T-helper 17 cell (primary cell): Measurements from ENCODE around the gene RCAN1. TPM values are rescaled to one million over a fixed set of nuclear protein-coding genes. Genes with fewer than 3 reads are reported as not detected.
"Not testable (repeated sequence)": the region's sequence is repeated elsewhere in the genome, so short reads cannot be mapped to it uniquely, and the experiment has no call there.

Experiments
- ATAC-seq: fragments of 150-1000 bp; cut with Tn5 transposase; 2 replicates; pipeline ENCODE4 v1.10.0; 2021; ENCODE audit warnings: mild to moderate bottlenecking, moderate library complexity
- DNase-seq, 3 donors: peaks; one replicate each; pipeline versions ENCODE4 v3.0.0 to v3.0.0-alpha.2; 2020 to 2021
- H3K9me3 ChIP-seq: one replicate; pipeline ENCODE4 v1.7.0; 2013; ENCODE audit warnings: low read length, mild to moderate bottlenecking; ENCODE audit not compliant: control insufficient read depth, poor library complexity, severe bottlenecking
- H3K27ac Mint-ChIP-seq: one replicate; pipeline ENCODE4 v1.8.0; 2022; ENCODE audit warnings: mild to moderate bottlenecking, moderate library complexity, mixed read lengths
- H3K27me3 Mint-ChIP-seq: one replicate; pipeline ENCODE4 v1.8.0; 2022; ENCODE audit warnings: mixed read lengths
- H3K36me3 Mint-ChIP-seq: one replicate; pipeline ENCODE4 v1.8.0; 2022; ENCODE audit warnings: low read depth, mixed read lengths
- H3K4me1 Mint-ChIP-seq: one replicate; pipeline ENCODE4 v1.8.0; 2022; ENCODE audit warnings: mild to moderate bottlenecking, mixed read lengths
- H3K4me3 Mint-ChIP-seq: one replicate; pipeline ENCODE4 v1.8.0; 2022; ENCODE audit warnings: mild to moderate bottlenecking, moderate library complexity, mixed read lengths
- total RNA-seq, 4 donors: library from RNA in 2 of 4; stranded (reverse) in 2 of 4; gene quantifications; one replicate each; pipeline ENCODE4 v1.2.3 and lab custom pipeline; 2022 to 2026

RCAN1 gene
- total RNA-seq, 2 donors from 2014 or later, result 3.0 to 3.2 TPM

- no peaks in the 10 kb centered on the region for H3K27me3 Mint-ChIP-seq
- H3K36me3 Mint-ChIP-seq, result no peaks in the 10 kb centered on the region
- H3K27ac Mint-ChIP-seq, result no peak overlapping the region
- DNase-seq (no peak), ATAC-seq (no peak)
- H3K4me1 Mint-ChIP-seq, result peaks cover 3% of the 10 kb centered on the region
- H3K4me3 Mint-ChIP-seq, result no peak overlapping the region
- H3K9me3 ChIP-seq, result peaks cover 2% of the 10 kb centered on the region
These were observed 30.9 kb downstream of the RCAN1 start for GRCh38 chr21:34583926-34584563.

GRCh38 chr21:34582506-34583150 lies 32.3 kb downstream of the RCAN1 start:
- H3K27ac Mint-ChIP-seq, result no peak overlapping the region
- H3K9me3 ChIP-seq, result peaks cover 2% of the 10 kb centered on the region
- no peaks in the 10 kb centered on the region for H3K27me3 Mint-ChIP-seq
- no peak for ATAC-seq
- no peak overlapping the region for H3K4me3 Mint-ChIP-seq
- H3K4me1 Mint-ChIP-seq, result peaks cover 3% of the 10 kb centered on the region
- no peaks in the 10 kb centered on the region for H3K36me3 Mint-ChIP-seq
- no peak for DNase-seq

GRCh38 chr21:34580181-34580700 lies 34.7 kb downstream of the RCAN1 start:
- ATAC-seq (no peak), DNase-seq (no peak)
- H3K27ac Mint-ChIP-seq, result no peak overlapping the region
- H3K36me3 Mint-ChIP-seq, result no peaks in the 10 kb centered on the region
- no peak overlapping the region for H3K4me3 Mint-ChIP-seq
- H3K9me3 ChIP-seq, result no peaks in the 10 kb centered on the region
- H3K27me3 Mint-ChIP-seq, result no peaks in the 10 kb centered on the region
- H3K4me1 Mint-ChIP-seq, result peaks cover 3% of the 10 kb centered on the region

- no peak overlapping the region for H3K27ac Mint-ChIP-seq
- H3K9me3 ChIP-seq, result no peaks in the 10 kb centered on the region
- DNase-seq (no peak), ATAC-seq (no peak)
- no peak overlapping the region for H3K4me3 Mint-ChIP-seq
- peaks cover 3% of the 10 kb centered on the region for H3K4me1 Mint-ChIP-seq
- no peaks in the 10 kb centered on the region for H3K27me3 Mint-ChIP-seq
- no peaks in the 10 kb centered on the region for H3K36me3 Mint-ChIP-seq
These were observed 35.5 kb downstream of the RCAN1 start for GRCh38 chr21:34579411-34579810.

- DNase-seq, result no peak
- H3K4me3 Mint-ChIP-seq, result no peak overlapping the region
- no peaks in the 10 kb centered on the region for H3K4me1 Mint-ChIP-seq
- no peaks in the 10 kb centered on the region for H3K9me3 ChIP-seq
- H3K27me3 Mint-ChIP-seq, result no peaks in the 10 kb centered on the region
- ATAC-seq, result no peak
- H3K27ac Mint-ChIP-seq, result no peak overlapping the region
- H3K36me3 Mint-ChIP-seq, result peaks cover 2% of the 10 kb centered on the region
These were observed 38.8 kb downstream of the RCAN1 start for GRCh38 chr21:34576041-34576511.

GRCh38 chr21:34574601-34575529 lies 40.0 kb downstream of the RCAN1 start:
- no peak for DNase-seq
- no peak for ATAC-seq
- peaks cover 2% of the 10 kb centered on the region for H3K36me3 Mint-ChIP-seq
- no peaks in the 10 kb centered on the region for H3K27me3 Mint-ChIP-seq
- no peak overlapping the region for H3K4me3 Mint-ChIP-seq
- no peak overlapping the region for H3K27ac Mint-ChIP-seq
- no peaks in the 10 kb centered on the region for H3K4me1 Mint-ChIP-seq
- H3K9me3 ChIP-seq, result no peaks in the 10 kb centered on the region

- ATAC-seq (no peak), DNase-seq (no peak)
- Mint-ChIP-seq H3K4me1 (no peaks in the 10 kb centered on the region), H3K27ac (no peak overlapping the region), H3K27me3 (no peaks in the 10 kb centered on the region), H3K4me3 (no peak overlapping the region), H3K36me3 (peaks cover 2% of the 10 kb centered on the region)
- no peaks in the 10 kb centered on the region for H3K9me3 ChIP-seq
These were observed 42.9 kb downstream of the RCAN1 start for GRCh38 chr21:34571994-34572393.

GRCh38 chr21:34570313-34570712 lies 44.6 kb downstream of the RCAN1 start:
- ATAC-seq (no peak), DNase-seq (no peak)
- H3K27me3 Mint-ChIP-seq, result no peaks in the 10 kb centered on the region
- H3K27ac Mint-ChIP-seq, result no peak overlapping the region
- H3K4me3 Mint-ChIP-seq, result no peak overlapping the region
- H3K36me3 Mint-ChIP-seq, result peaks cover 2% of the 10 kb centered on the region
- H3K9me3 ChIP-seq, result no peaks in the 10 kb centered on the region
- H3K4me1 Mint-ChIP-seq, result no peaks in the 10 kb centered on the region

- no peak overlapping the region for H3K27ac Mint-ChIP-seq
- no peaks in the 10 kb centered on the region for H3K27me3 Mint-ChIP-seq
- DNase-seq (no peak), ATAC-seq (no peak)
- H3K4me1 Mint-ChIP-seq, result no peaks in the 10 kb centered on the region
- no peak overlapping the region for H3K4me3 Mint-ChIP-seq
- no peaks in the 10 kb centered on the region for H3K9me3 ChIP-seq
- peaks cover 2% of the 10 kb centered on the region for H3K36me3 Mint-ChIP-seq
These were observed 45.4 kb downstream of the RCAN1 start for GRCh38 chr21:34569381-34569979.

- not testable (repeated sequence) for H3K27ac Mint-ChIP-seq, DNase-seq, H3K36me3 Mint-ChIP-seq, H3K9me3 ChIP-seq, ATAC-seq, H3K27me3 Mint-ChIP-seq, H3K4me3 Mint-ChIP-seq, H3K4me1 Mint-ChIP-seq
These were observed 46.1 kb downstream of the RCAN1 start for GRCh38 chr21:34568801-34569200.

- H3K4me3 Mint-ChIP-seq, result no peak overlapping the region
- no peak for DNase-seq
- no peaks in the 10 kb centered on the region for H3K9me3 ChIP-seq
- H3K27ac Mint-ChIP-seq, result no peak overlapping the region
- H3K4me1 Mint-ChIP-seq, result peaks cover 3% of the 10 kb centered on the region
- no peaks in the 10 kb centered on the region for H3K27me3 Mint-ChIP-seq
- H3K36me3 Mint-ChIP-seq, result peaks cover 6% of the 10 kb centered on the region
- ATAC-seq, result no peak
These were observed 47.2 kb downstream of the RCAN1 start for GRCh38 chr21:34567604-34568155.

GRCh38 chr21:34565238-34565637 lies 49.7 kb downstream of the RCAN1 start:
- ATAC-seq, result no peak
- H3K4me1 Mint-ChIP-seq, result peaks cover 3% of the 10 kb centered on the region
- H3K27ac Mint-ChIP-seq, result no peak overlapping the region

More at GRCh38 chr21:34565238-34565637, 49.7 kb downstream of the RCAN1 start:
- Mint-ChIP-seq H3K36me3 (peaks cover 4% of the 10 kb centered on the region), H3K4me3 (no peak overlapping the region), H3K27me3 (no peaks in the 10 kb centered on the region)
- no peak for DNase-seq
- H3K9me3 ChIP-seq, result no peaks in the 10 kb centered on the region
